DOHH2 (cell line): Measurements from ENCODE around the gene SORBS1.

Experiments used
- CTCF ChIP-seq: fragments of 200-600 bp; sonication (generic); IDR thresholded peaks from one replicate; pipeline ENCODE4 v1.5.1; 2014; ENCODE audit warnings: antibody characterized with exemption, mild to moderate bottlenecking, low read depth, low read length; ENCODE audit not compliant: poor library complexity, severe bottlenecking
- EZH2phosphoT487 ChIP-seq: fragments of 200-600 bp; sonication (generic); IDR thresholded peaks from 2 replicates; pipeline ENCODE4 v1.6.1; 2017; ENCODE audit warnings: borderline replicate concordance, mild to moderate bottlenecking, antibody characterized with exemption, low read length, moderate library complexity, mixed read lengths

- TF ChIP-seq CTCF (no peak), EZH2phosphoT487 (no peak)
These were observed 118.8 kb downstream of the SORBS1 start for GRCh38 chr10:95442341-95442740.
